HL-60 (cell line): ENCODE measurements around the gene DMAC2L.

Experiments used
- CTCF ChIP-seq: IDR thresholded peaks from one replicate; pipeline ENCODE4 v1.5.1; 2011; ENCODE audit warnings: low read length, control low read depth, inconsistent platforms; ENCODE audit not compliant: insufficient read depth
- TF ChIP-seq, protein P1 (sequence below): IDR thresholded peaks from 2 replicates; pipeline ENCODE4 v1.6.1; 2012; ENCODE audit warnings: low read depth; ENCODE audit not compliant: insufficient replicate concordance

GRCh38 chr14:50339178-50339804, 27.2 kb downstream of the DMAC2L start:
- TF ChIP-seq CTCF, result no peak
- TF ChIP-seq, protein P1, sequence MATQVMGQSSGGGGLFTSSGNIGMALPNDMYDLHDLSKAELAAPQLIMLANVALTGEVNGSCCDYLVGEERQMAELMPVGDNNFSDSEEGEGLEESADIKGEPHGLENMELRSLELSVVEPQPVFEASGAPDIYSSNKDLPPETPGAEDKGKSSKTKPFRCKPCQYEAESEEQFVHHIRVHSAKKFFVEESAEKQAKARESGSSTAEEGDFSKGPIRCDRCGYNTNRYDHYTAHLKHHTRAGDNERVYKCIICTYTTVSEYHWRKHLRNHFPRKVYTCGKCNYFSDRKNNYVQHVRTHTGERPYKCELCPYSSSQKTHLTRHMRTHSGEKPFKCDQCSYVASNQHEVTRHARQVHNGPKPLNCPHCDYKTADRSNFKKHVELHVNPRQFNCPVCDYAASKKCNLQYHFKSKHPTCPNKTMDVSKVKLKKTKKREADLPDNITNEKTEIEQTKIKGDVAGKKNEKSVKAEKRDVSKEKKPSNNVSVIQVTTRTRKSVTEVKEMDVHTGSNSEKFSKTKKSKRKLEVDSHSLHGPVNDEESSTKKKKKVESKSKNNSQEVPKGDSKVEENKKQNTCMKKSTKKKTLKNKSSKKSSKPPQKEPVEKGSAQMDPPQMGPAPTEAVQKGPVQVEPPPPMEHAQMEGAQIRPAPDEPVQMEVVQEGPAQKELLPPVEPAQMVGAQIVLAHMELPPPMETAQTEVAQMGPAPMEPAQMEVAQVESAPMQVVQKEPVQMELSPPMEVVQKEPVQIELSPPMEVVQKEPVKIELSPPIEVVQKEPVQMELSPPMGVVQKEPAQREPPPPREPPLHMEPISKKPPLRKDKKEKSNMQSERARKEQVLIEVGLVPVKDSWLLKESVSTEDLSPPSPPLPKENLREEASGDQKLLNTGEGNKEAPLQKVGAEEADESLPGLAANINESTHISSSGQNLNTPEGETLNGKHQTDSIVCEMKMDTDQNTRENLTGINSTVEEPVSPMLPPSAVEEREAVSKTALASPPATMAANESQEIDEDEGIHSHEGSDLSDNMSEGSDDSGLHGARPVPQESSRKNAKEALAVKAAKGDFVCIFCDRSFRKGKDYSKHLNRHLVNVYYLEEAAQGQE, result no peak
